ENCODE measurements around the gene DPP10.

DNA sequence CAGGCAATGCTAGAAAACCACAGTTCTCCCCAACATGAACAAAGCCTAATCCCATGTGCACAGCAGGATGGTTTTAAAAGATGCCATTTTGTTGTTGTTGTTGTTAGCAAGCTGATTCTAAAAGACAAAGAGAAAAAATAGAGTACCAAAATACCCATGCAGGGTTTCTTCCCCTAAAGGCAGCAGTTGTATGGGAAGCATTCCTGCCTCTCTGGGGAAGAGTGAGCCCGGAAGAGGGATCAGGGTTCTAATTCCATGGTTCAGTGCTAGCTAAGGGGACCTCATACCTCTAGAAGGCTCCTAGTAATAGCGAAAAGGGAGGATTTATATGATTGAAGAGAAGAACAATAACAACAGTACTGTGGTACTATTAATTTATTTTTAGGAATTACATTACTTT, 327.6 kb downstream of the DPP10 start:
- TF ChIP-seq L3MBTL2 (conservative IDR thresholded peaks at IDR 0.05), result no peak
- TF ChIP-seq CTBP1 (IDR thresholded peaks at IDR 0.05; ENCODE audit: borderline replicate concordance), result no peak
- TF ChIP-seq FOXK2 (IDR thresholded peaks at IDR 0.05), result no peak
